ENCODE data around the gene SEC22A.

SEC22A gene

GRCh38 chr3:123294296-123294938 lies 92.7 kb downstream of the SEC22A start:
- Mint-ChIP-seq H3K4me1 (ENCODE audit: low read depth) (no peaks in the 10 kb centered on the region), H3K4me3 (no peak overlapping the region)
- DNase-seq, result no peak

GRCh38 chr3:123295171-123295900 lies 93.6 kb downstream of the SEC22A start:
- Mint-ChIP-seq H3K36me3 (ENCODE audit: low read depth) (no peaks in the 10 kb centered on the region), H3K27ac (no peak overlapping the region), H3K4me1 (ENCODE audit: low read depth) (no peaks in the 10 kb centered on the region), H3K27me3 (no peaks in the 10 kb centered on the region), H3K9me3 (no peaks in the 10 kb centered on the region), H3K4me3 (no peak overlapping the region)
- no peak for DNase-seq

More at GRCh38 chr3:123294296-123294938, 92.7 kb downstream of the SEC22A start:
- no peaks in the 10 kb centered on the region for H3K27me3 Mint-ChIP-seq
- H3K36me3 Mint-ChIP-seq (ENCODE audit: low read depth), result no peaks in the 10 kb centered on the region
- peaks cover 3% of the 10 kb centered on the region for H3K9me3 Mint-ChIP-seq
- no peak overlapping the region for H3K27ac Mint-ChIP-seq

GRCh38 chr3:123295901-123296250 lies 94.1 kb downstream of the SEC22A start:
- Mint-ChIP-seq H3K36me3 (ENCODE audit: low read depth) (no peaks in the 10 kb centered on the region), H3K4me1 (ENCODE audit: low read depth) (no peaks in the 10 kb centered on the region), H3K4me3 (no peak overlapping the region), H3K27me3 (no peaks in the 10 kb centered on the region), H3K9me3 (no peaks in the 10 kb centered on the region), H3K27ac (no peak overlapping the region)
- no peak for DNase-seq

- Mint-ChIP-seq H3K27me3 (no peaks in the 10 kb centered on the region), H3K36me3 (ENCODE audit: low read depth) (no peaks in the 10 kb centered on the region), H3K4me3 (no peak overlapping the region), H3K27ac (no peak overlapping the region), H3K9me3 (no peaks in the 10 kb centered on the region), H3K4me1 (ENCODE audit: low read depth) (no peaks in the 10 kb centered on the region)
- DNase-seq, result no peak
Observed at GRCh38 chr3:123296261-123296660, 94.5 kb downstream of the SEC22A start.

GRCh38 chr3:123296836-123297626 lies 95.3 kb downstream of the SEC22A start:
- Mint-ChIP-seq H3K27ac (no peak overlapping the region), H3K9me3 (no peaks in the 10 kb centered on the region), H3K4me1 (ENCODE audit: low read depth) (no peaks in the 10 kb centered on the region), H3K36me3 (ENCODE audit: low read depth) (no peaks in the 10 kb centered on the region), H3K4me3 (no peak overlapping the region), H3K27me3 (no peaks in the 10 kb centered on the region)
- no peak for DNase-seq

- H3K4me3 Mint-ChIP-seq, result no peak overlapping the region
- no peaks in the 10 kb centered on the region for H3K27me3 Mint-ChIP-seq
- DNase-seq, result no peak
- no peak overlapping the region for H3K27ac Mint-ChIP-seq
- no peaks in the 10 kb centered on the region for H3K4me1 Mint-ChIP-seq (ENCODE audit: low read depth)
- H3K36me3 Mint-ChIP-seq (ENCODE audit: low read depth), result no peaks in the 10 kb centered on the region
- no peaks in the 10 kb centered on the region for H3K9me3 Mint-ChIP-seq
Observed at GRCh38 chr3:123297627-123297899, 95.8 kb downstream of the SEC22A start.

- Mint-ChIP-seq H3K4me3 (no peak overlapping the region), H3K4me1 (ENCODE audit: low read depth) (no peaks in the 10 kb centered on the region), H3K9me3 (no peaks in the 10 kb centered on the region), H3K27me3 (no peaks in the 10 kb centered on the region), H3K27ac (no peak overlapping the region), H3K36me3 (ENCODE audit: low read depth) (no peaks in the 10 kb centered on the region)
- no peak for DNase-seq
Observed at GRCh38 chr3:123298903-123299302, 97.2 kb downstream of the SEC22A start.

GRCh38 chr3:123299581-123299980 lies 97.8 kb downstream of the SEC22A start:
- Mint-ChIP-seq H3K4me3 (no peak overlapping the region), H3K27me3 (no peaks in the 10 kb centered on the region), H3K36me3 (ENCODE audit: low read depth) (no peaks in the 10 kb centered on the region), H3K4me1 (ENCODE audit: low read depth) (no peaks in the 10 kb centered on the region), H3K9me3 (no peaks in the 10 kb centered on the region), H3K27ac (no peak overlapping the region)
- no peak for DNase-seq

GRCh38 chr3:123300056-123300455 lies 98.3 kb downstream of the SEC22A start:
- Mint-ChIP-seq H3K27ac (no peak overlapping the region), H3K27me3 (no peaks in the 10 kb centered on the region), H3K4me3 (no peak overlapping the region), H3K36me3 (ENCODE audit: low read depth) (no peaks in the 10 kb centered on the region), H3K4me1 (ENCODE audit: low read depth) (no peaks in the 10 kb centered on the region), H3K9me3 (no peaks in the 10 kb centered on the region)
- DNase-seq, result no peak

- no peaks in the 10 kb centered on the region for H3K36me3 Mint-ChIP-seq (ENCODE audit: low read depth)
- no peaks in the 10 kb centered on the region for H3K9me3 Mint-ChIP-seq
- no peak overlapping the region for H3K27ac Mint-ChIP-seq
- H3K4me1 Mint-ChIP-seq (ENCODE audit: low read depth), result no peaks in the 10 kb centered on the region
- no peak overlapping the region for H3K4me3 Mint-ChIP-seq
- no peak for DNase-seq
- H3K27me3 Mint-ChIP-seq, result peaks cover 1% of the 10 kb centered on the region
Observed at GRCh38 chr3:123300583-123300982, 98.8 kb downstream of the SEC22A start.

GRCh38 chr3:123301331-123302184 lies 99.8 kb downstream of the SEC22A start:
- no peaks in the 10 kb centered on the region for H3K36me3 Mint-ChIP-seq (ENCODE audit: low read depth)
- no peak overlapping the region for H3K27ac Mint-ChIP-seq
- no peaks in the 10 kb centered on the region for H3K9me3 Mint-ChIP-seq
- no peak for DNase-seq
- H3K27me3 Mint-ChIP-seq, result peaks cover 5% of the 10 kb centered on the region
- H3K4me3 Mint-ChIP-seq, result no peak overlapping the region
- H3K4me1 Mint-ChIP-seq (ENCODE audit: low read depth), result no peaks in the 10 kb centered on the region

- H3K27me3 Mint-ChIP-seq, result peaks cover 7% of the 10 kb centered on the region
- no peak overlapping the region for H3K4me3 Mint-ChIP-seq
- no peaks in the 10 kb centered on the region for H3K36me3 Mint-ChIP-seq (ENCODE audit: low read depth)
- H3K4me1 Mint-ChIP-seq (ENCODE audit: low read depth), result no peaks in the 10 kb centered on the region
- H3K9me3 Mint-ChIP-seq, result no peaks in the 10 kb centered on the region
- DNase-seq, result no peak
- H3K27ac Mint-ChIP-seq, result no peak overlapping the region
Observed at GRCh38 chr3:123302961-123303360, 101.2 kb downstream of the SEC22A start.

GRCh38 chr3:123303976-123304560 lies 102.3 kb downstream of the SEC22A start:
- DNase-seq, result no peak
- Mint-ChIP-seq H3K4me3 (no peak overlapping the region), H3K9me3 (no peaks in the 10 kb centered on the region), H3K36me3 (ENCODE audit: low read depth) (no peaks in the 10 kb centered on the region), H3K4me1 (ENCODE audit: low read depth) (no peaks in the 10 kb centered on the region), H3K27me3 (peaks cover 9% of the 10 kb centered on the region), H3K27ac (no peak overlapping the region)

GRCh38 chr3:123305192-123305591 lies 103.4 kb downstream of the SEC22A start:
- H3K27me3 Mint-ChIP-seq, result peaks cover 9% of the 10 kb centered on the region
- no peak overlapping the region for H3K27ac Mint-ChIP-seq
- DNase-seq, result no peak
- H3K4me3 Mint-ChIP-seq, result no peak overlapping the region
- no peaks in the 10 kb centered on the region for H3K36me3 Mint-ChIP-seq (ENCODE audit: low read depth)
- H3K4me1 Mint-ChIP-seq (ENCODE audit: low read depth), result no peaks in the 10 kb centered on the region
- no peaks in the 10 kb centered on the region for H3K9me3 Mint-ChIP-seq

Data from activated T-cell treated with anti-CD3 and anti-CD28 coated beads, Interleukin-2, amount 50 U/mL, for 24 hours (primary cell).